Left renal cortex interstitium (tissue), 4 donors: ENCODE measurements around the gene ZSWIM4. TPM values are rescaled to one million over a fixed set of nuclear protein-coding genes. Genes with fewer than 3 reads are reported as not detected.
"Not testable (repeated sequence)": the region's sequence is repeated elsewhere in the genome, so short reads cannot be mapped to it uniquely, and the experiment has no call there.

ENCODE experiments used
- DNase-seq, 4 donors: peaks; one replicate each; pipeline ENCODE4 v3.0.0-alpha.2; 2013; ENCODE audit warnings: low read depth in 4 of 4, low spot score in 2 of 4, missing footprints in 1 of 4
- polyA plus RNA-seq, 4 donors: library from polyadenylated mRNA; unstranded; fragments of 120-200 nt; gene quantifications; one replicate each; pipeline ENCODE4 v1.2.1, GENCODE V29; 2013; ENCODE audit not compliant: insufficient read length in 4 of 4

The ZSWIM4 gene
- polyA plus RNA-seq, 4 donors = 5.1 to 13.6 (median 9.8) TPM

GRCh38 chr19:13774217-13775191 is 20.7 kb upstream of the ZSWIM4 start, which contains the start of gene C19orf53:
TSS of gene C19orf53 (plus strand) at chr19:13774456. CDS start at chr19:13774478, 22 bp downstream.
- DNase-seq = peak in 3 of 4 donors; percentile 79 to 91 (median 88)

DNA sequence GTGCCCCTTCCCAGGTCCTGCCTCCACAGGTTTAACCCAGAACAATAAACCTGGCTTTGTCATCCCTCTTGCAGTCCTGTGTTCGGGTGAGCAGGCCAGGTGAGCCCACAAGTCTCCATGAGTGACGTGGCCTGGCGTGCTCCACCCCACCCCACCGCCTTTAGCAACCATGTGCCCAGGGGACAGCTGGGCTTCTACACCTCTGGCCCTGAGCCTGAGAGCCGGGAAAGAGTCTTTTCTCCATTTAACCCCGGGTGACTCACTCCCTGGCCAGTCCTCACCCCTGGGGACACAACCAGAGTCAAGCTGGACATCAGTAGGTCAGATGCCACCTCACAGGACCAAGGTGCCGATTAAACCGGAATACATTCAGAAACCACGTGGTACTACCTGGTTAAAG is 16.8 kb upstream of the ZSWIM4 start:
- DNase-seq = no peak

DNA sequence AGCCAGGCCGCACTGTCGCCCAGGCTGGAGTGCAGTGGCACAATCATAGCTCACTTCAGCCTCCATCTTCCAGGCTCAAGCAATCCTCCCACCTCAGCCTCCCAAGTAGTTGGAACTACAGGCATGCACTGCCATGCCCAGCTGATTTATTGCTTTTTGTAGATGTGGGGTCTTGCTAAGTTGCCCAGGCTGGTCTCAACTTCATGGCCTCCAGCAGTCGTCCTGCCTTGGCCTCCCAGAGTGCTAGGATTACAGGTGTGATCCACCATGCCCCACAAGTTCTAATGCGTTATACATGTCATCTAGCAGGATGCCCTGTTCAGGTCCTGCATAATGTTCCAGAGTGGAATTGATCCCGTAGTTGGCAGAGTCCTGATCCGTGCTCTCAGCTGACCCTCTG is 16.4 kb upstream of the ZSWIM4 start:
- DNase-seq = no peak

GRCh38 chr19:13779794-13780193 is 15.4 kb upstream of the ZSWIM4 start:
- not testable (repeated sequence) for DNase-seq

DNA sequence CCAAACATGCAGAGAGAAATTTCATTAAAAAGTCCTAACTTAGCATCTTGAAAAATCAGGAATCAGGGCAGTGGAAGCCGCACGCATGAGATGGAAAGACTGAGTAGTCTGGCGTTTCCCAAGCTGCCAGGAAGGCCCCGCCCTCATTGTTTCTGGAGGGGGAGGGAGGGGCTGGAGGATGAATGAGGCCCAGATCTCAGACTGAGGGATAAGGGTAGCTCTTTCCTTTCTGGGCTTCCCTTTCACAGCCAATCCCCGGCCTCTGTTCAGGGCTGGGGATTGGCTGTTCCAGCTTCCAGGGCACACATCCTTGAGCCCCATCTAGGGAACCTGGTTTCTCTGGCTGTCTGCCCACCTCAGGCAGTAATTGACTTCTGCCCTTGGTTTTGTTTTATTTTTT is 13.7 kb upstream of the ZSWIM4 start:
- no peak for DNase-seq

- DNase-seq = no peak
Observed at GRCh38 chr19:13782537-13782936, 12.7 kb upstream of the ZSWIM4 start.

DNA sequence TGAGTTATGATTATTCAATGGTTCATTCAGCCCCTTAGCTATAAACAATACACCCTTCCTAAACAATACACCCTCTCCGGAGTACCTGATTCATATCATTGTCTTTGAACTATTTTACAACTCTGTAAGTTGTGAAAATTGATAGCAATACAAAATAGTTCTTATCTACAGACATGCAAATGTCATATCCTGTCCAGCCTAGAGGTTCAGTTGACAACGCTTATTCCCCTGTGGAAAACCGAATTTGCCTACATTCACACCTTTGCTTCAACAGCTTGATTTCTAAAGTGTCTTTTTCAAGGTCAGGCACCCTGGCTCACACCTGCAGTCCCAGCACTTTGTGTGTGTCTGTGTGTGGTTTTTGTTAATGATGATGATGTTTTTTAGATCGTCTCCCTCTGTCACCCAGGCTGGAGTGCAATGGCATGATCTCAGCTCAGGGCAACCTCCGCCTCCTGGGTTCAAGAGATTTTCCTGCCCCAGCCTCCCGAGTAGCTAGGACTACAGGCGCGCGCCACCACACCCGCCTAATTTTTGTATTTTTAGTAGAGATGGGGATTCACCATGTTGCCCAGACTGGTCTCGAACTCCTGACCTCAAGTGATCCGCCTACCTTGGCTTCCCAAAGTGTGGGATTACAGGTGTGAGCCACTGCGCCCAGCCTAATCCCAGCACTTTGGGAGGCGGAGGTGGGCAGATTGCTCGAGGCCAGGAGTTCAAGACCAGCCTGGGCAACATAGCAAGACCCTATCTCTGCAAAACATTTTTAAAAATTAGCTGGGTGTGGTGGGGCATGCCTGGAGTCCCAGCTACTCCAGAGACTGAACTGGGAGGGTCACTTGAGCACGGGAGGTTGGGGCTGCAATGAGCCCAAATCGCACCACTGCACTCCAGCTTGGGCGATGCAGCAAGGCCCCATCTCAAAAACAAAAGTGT is 11.4 kb upstream of the ZSWIM4 start:
- no peak for DNase-seq

GRCh38 chr19:13784731-13785452 is 10.4 kb upstream of the ZSWIM4 start:
- DNase-seq = no peak

GRCh38 chr19:13788991-13789390 is 6.3 kb upstream of the ZSWIM4 start:
- DNase-seq = no peak

- no peak for DNase-seq
Observed at GRCh38 chr19:13790354-13790753, 4.9 kb upstream of the ZSWIM4 start.

DNA sequence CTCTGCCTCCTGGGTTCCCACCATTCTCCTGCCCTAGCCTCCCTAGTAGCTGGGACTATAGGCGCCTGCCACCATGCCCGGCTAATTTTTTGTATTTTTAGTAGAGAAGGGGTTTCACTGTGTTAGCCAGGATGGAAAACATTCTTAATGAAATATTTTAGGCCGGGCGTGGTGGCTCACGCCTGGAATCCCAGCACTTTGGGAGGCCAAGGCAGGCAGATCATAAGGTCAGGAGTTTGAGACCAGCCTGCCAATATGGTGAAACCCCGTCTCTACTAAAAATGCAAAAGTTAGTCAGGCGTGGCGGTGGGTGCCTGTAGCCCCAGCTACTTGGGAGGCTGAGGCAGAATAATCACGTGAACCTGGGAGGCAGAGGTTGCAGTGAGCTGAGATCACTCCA is 1.9 kb upstream of the ZSWIM4 start:
- DNase-seq = not testable (repeated sequence)

- peak in 2 of 4 donors; percentile 42 to 56 for DNase-seq
Observed at GRCh38 chr19:13794398-13794756, 866 bp upstream of the ZSWIM4 start.

DNA sequence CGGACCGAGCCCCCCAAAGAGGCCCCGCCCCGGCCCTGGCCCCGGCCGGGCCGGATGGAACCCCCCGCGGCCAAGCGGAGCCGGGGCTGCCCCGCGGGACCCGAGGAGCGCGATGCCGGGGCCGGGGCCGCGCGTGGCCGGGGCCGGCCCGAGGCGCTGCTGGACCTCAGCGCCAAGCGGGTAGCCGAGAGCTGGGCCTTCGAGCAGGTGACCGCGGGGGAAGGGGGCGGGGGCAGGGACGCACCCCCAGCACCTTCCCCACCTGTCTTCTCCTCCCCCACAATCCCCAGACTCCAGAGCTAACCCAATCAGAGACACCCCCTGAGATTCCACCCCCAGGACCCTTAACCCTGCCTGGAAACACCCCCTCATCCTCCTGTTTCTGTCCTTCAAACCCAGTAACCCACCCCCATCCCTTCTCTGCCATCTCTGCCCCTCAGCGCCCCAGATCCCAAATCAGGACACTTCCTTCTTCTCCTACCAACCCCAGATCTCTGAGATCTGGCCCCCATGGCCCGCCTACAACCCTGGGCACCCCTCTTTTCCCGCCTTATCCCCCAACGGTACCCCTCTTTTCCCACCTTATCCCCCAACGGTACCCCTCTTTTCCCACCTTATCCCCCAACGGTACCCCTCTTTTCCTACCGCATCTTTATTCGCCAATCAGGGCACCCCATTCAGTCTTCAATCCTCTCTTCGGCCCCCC is 505 bp downstream of the ZSWIM4 start:
- peak in 1 of 4 donors; percentile 13 for DNase-seq

DNA sequence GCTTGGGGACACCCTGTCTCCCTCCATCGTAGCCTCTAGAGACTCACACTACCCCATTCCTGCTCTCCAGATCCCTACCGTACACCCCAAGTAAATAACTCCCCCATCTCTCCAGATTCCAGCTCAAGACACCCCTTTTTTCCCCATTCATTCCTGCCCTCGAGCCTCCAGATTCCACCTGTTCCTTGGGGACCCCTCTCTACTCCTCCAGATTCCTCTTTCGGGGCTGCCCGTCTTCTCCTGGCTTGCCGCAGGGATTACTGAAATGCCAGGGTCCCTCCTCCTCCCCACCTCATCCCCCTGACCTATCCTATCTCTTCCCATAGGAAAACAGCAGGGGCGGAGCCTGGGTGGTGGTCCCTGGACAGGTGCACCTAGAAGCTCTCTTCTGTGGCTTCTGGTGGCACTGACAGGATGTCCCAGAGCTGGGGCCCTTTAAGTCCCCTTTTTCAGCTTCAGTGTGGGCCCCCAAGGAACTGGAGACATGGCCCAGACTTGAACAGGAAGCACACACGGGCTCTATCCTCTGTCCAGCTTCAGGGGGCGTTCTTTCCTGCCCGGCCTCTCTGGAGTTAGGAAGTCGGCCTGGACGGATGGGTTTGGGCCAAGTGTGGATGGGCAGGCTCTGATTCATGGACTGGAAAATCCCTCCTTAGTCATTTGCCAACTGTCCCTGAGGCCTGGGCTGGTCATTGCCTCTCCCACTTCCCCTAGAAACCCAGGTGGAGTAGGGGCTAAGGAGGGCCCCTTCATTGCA is 1.2 kb downstream of the ZSWIM4 start:
- DNase-seq = peak in 1 of 4 donors; percentile 13

- no peak for DNase-seq
Observed at GRCh38 chr19:13797058-13797440, 1.8 kb downstream of the ZSWIM4 start.

DNA sequence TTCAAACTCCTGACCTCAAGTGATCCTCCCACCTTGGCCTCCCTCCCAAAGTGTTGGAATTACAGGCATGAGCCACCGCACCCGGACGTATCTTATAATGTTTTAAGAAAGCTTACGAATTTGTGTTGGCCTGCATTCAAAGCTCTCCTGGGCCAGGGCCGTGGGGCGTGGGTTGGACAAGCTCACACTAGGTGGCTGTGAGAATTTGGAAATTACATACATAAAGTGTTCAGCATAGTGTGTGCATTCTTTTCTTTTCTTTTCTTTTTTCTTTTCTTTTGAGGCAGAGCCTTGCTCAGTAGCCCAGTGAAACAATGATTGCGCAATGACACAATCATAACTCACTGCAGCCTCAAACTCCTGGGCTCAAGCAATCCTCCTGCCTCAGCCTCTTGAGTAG is 2.6 kb downstream of the ZSWIM4 start:
- no peak for DNase-seq

DNA sequence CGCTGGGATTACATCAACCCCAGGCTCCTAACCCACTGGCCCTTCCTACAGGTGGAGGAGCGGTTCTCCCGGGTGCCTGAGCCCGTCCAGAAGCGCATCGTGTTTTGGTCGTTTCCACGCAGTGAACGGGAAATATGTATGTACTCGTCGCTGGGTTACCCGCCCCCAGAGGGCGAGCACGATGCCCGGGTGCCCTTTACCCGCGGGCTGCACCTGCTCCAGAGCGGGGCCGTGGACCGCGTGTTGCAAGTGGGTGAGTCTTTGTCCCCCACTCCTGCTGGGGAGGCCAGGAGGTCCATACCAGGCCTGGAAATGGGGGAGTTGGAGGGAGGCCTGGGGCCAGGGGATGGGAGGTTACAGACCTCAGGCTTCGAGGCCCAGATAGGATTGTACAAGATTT is 4.4 kb downstream of the ZSWIM4 start:
- no peak for DNase-seq

GRCh38 chr19:13803038-13803437 is 7.8 kb downstream of the ZSWIM4 start:
- no peak for DNase-seq
